ENCODE results near the gene PARN.
"Not testable (repeated sequence)": the region's sequence is repeated elsewhere in the genome, so short reads cannot be mapped to it uniquely, and the experiment has no call there.

Gene PARN

GRCh38 chr16:14572535-14572934, 57.5 kb downstream of the PARN start:
- no peak for DNase-seq

- no peak for DNase-seq
Observed at GRCh38 chr16:14569213-14569612, 60.8 kb downstream of the PARN start.

GRCh38 chr16:14566599-14566998, 63.5 kb downstream of the PARN start:
- no peak for DNase-seq

GRCh38 chr16:14565688-14566025, 64.4 kb downstream of the PARN start:
- DNase-seq = no peak

GRCh38 chr16:14564861-14565687, 65.0 kb downstream of the PARN start:
- DNase-seq = peak; percentile 52

- DNase-seq = peak; percentile 81
Observed at GRCh38 chr16:14564323-14564722, 65.7 kb downstream of the PARN start.

- no peak for DNase-seq
Observed at GRCh38 chr16:14562691-14563491, 67.2 kb downstream of the PARN start.

GRCh38 chr16:14560523-14560922, 69.5 kb downstream of the PARN start:
- no peak for DNase-seq

GRCh38 chr16:14559809-14560241, 70.2 kb downstream of the PARN start:
- DNase-seq = no peak

GRCh38 chr16:14553447-14553846, 76.6 kb downstream of the PARN start:
- DNase-seq = no peak

GRCh38 chr16:14549789-14550153, 80.3 kb downstream of the PARN start:
- no peak for DNase-seq

- no peak for DNase-seq
Observed at GRCh38 chr16:14548933-14549788, 80.9 kb downstream of the PARN start.

GRCh38 chr16:14545346-14545884, 84.6 kb downstream of the PARN start:
- no peak for DNase-seq

- DNase-seq = not testable (repeated sequence)
Observed at GRCh38 chr16:14544846-14545245, 85.2 kb downstream of the PARN start.

- no peak for DNase-seq
Observed at GRCh38 chr16:14539631-14540030, 90.4 kb downstream of the PARN start.

- no peak for DNase-seq
Observed at GRCh38 chr16:14539156-14539555, 90.9 kb downstream of the PARN start.

- DNase-seq = no peak
Observed at GRCh38 chr16:14538604-14539003, 91.5 kb downstream of the PARN start.

GRCh38 chr16:14531613-14532012, 98.4 kb downstream of the PARN start:
- DNase-seq = no peak

- no peak for DNase-seq
Observed at GRCh38 chr16:14531101-14531500, 99.0 kb downstream of the PARN start.

- no peak for DNase-seq
Observed at GRCh38 chr16:14530046-14530445, 100.0 kb downstream of the PARN start.

- DNase-seq = peak; percentile 85
Observed at GRCh38 chr16:14529010-14529669, 100.9 kb downstream of the PARN start.

- no peak for DNase-seq
Observed at GRCh38 chr16:14528306-14528705, 101.8 kb downstream of the PARN start.

All from RPMI8226 (cell line).